GM19239 (cell line): ENCODE data around the gene COL28A1.

Source experiments
- DNase-seq: peaks from one replicate; pipeline ENCODE4 v3.0.0; 2011; ENCODE audit warnings: low spot score; ENCODE audit not compliant: insufficient read length
- FAIRE-seq: peaks from 2 replicates; lab custom pipeline; 2011; peaks lifted over from hg19 to GRCh38; lab: Jason Lieb, UNC

The COL28A1 gene

GRCh38 chr7:7535691-7536090 is at the start of gene COL28A1:
COL28A1 (minus strand) TSS chr7:7535873; CDS start chr7:7532875, 2,998 bp downstream.
- no peak for FAIRE-seq
- DNase-seq = no peak

GRCh38 chr7:7584653-7585052 is 49.0 kb upstream of the COL28A1 start:
- DNase-seq (no peak), FAIRE-seq (no peak)

DNA sequence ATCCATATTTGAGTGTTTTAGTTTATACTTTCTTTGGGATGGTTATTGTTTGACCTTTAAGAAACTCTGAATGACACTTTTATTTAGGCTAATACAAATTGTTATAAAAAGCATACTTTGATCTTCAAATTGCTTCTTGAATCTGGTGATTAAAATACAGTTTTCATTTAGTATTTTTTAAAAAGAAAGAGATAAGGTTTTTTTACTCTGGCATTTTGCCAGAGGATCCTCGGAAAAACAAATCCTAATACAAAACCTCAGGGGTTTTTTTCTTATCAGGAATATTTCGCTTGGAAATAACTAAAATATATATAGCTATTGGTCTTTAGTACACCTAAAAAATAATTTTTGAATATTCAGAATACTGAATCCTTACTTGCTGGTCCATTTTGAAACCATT is 48.1 kb upstream of the COL28A1 start:
- FAIRE-seq = no peak
- DNase-seq = no peak

GRCh38 chr7:7582596-7582995 is 46.9 kb upstream of the COL28A1 start:
- no peak for FAIRE-seq
- no peak for DNase-seq

DNA sequence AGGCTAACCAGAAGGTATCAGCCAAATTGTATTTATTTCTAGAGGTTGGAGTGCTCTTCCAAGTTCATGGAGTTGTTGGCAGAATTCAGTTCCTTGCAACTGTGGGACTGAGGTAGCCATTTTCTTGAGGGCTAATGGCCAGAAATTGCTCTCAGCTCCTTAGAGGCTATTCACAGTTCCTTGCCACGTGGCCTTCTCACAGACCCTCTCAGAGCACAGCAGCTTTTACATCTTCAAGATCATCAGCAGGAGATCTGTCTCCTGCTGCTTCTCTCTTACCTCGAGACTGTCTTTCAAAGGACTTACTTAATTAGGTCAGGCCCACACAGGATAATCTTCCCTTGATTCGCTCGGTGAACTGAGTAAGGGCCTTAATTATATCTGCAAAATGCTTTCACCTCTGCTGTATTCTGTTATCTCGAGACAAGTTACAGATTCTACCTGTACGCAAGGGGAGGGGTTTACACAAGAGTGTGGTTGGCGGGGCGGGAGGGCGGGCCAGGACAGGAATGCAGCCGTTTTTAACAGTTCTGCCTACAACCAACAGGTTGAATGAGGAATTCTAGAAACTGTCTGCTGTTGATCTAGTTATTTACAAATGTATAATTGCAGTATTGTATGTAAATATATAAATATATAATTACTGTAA is 46.0 kb upstream of the COL28A1 start:
- peak; percentile 44 for FAIRE-seq
- DNase-seq = no peak

DNA sequence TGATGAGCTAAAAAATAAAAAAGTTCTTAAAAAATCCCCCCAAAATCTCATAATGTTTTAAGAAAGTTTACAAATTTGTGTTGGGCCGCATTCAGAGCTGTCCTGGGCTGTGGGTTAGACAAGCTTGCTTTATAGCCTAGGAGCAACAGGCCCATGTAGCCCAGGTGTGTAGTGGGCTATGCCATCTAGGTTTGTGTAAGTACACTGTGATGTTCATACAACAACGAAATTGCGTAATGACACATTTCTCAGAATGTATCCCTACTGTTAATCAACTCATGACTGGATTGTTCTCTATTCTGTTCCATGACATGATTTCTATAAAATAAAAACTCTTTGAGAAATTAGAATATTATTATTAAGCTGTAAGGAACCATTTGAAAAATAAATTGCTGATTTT is 44.0 kb upstream of the COL28A1 start:
- no peak for DNase-seq
- FAIRE-seq = no peak

- no peak for DNase-seq
These were observed 42.2 kb upstream of the COL28A1 start for GRCh38 chr7:7577888-7578287.

DNA sequence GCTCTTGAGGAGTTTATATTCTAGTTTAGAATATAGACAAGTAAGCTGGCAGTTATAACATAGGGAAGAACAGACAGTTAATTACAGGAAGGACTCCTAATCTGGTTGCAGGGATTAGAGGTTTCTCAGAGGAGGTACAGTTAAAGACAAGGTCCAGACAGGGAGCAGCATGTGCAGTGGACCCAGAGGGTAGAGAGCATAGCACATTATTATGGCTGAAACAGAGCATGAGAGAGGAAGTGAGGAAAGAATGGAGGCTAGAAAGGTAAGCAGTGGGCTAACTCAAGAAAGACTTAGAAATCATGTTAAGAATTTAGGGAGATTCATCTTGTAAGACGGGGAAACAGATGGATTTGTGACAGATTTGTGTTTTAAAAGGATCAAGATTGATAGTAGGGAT is 40.7 kb upstream of the COL28A1 start:
- FAIRE-seq = no peak
- no peak for DNase-seq

More at GRCh38 chr7:7577888-7578287, 42.2 kb upstream of the COL28A1 start:
- FAIRE-seq = peak; percentile 85

- DNase-seq = no peak
These were observed 38.0 kb upstream of the COL28A1 start for GRCh38 chr7:7573701-7574100.

DNA sequence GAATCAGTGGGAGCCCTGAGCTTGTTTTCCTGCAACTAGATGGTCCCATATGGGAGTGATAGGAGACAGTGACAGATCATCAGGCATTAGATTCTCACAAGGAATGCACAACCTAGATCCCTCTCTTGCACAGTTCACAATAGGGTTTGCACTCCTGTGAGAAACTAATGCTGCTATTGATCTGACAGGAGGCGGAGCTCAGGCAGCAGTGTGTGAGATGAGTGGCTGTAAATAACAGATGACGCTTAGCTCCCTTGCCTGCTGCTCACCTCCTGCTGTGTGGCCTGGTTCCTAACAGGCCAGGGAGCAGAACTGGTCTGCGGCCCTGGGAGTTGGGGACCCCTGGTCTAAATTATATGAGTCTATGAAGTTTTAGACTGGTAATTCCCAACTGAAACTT is 34.9 kb upstream of the COL28A1 start:
- DNase-seq (no peak), FAIRE-seq (peak; percentile 67)

More at GRCh38 chr7:7573701-7574100, 38.0 kb upstream of the COL28A1 start:
- no peak for FAIRE-seq

GRCh38 chr7:7569615-7570014 is 33.9 kb upstream of the COL28A1 start:
- DNase-seq (no peak), FAIRE-seq (peak; percentile 89)

DNA sequence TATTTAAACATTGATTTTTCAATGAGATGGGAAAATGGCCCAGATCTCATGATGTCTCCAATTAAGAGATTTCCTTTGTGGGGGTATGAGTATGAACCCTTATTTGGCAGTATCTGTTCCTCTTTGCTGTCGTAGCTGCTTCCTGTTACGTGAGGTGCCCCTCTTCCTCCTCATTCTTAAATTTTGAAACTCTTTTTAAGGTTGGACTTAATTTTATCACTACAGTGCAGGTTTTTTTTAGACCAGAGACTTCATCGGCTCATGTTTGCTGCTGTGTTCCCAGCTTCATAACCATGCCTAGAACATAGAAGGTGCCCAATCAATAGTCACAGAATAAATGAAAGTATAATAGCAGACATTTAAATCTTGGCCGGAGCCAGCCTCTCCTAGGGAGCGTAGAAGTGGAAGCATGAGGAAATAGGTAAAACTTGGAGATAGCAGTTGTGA is 33.4 kb upstream of the COL28A1 start:
- peak; percentile 44 for DNase-seq
- FAIRE-seq = peak; percentile 80

- no peak for DNase-seq
- FAIRE-seq = peak; percentile 54
These were observed 32.9 kb upstream of the COL28A1 start for GRCh38 chr7:7568553-7568952.

- FAIRE-seq (peak; percentile 61), DNase-seq (no peak)
These were observed 32.3 kb upstream of the COL28A1 start for GRCh38 chr7:7567898-7568531.

DNA sequence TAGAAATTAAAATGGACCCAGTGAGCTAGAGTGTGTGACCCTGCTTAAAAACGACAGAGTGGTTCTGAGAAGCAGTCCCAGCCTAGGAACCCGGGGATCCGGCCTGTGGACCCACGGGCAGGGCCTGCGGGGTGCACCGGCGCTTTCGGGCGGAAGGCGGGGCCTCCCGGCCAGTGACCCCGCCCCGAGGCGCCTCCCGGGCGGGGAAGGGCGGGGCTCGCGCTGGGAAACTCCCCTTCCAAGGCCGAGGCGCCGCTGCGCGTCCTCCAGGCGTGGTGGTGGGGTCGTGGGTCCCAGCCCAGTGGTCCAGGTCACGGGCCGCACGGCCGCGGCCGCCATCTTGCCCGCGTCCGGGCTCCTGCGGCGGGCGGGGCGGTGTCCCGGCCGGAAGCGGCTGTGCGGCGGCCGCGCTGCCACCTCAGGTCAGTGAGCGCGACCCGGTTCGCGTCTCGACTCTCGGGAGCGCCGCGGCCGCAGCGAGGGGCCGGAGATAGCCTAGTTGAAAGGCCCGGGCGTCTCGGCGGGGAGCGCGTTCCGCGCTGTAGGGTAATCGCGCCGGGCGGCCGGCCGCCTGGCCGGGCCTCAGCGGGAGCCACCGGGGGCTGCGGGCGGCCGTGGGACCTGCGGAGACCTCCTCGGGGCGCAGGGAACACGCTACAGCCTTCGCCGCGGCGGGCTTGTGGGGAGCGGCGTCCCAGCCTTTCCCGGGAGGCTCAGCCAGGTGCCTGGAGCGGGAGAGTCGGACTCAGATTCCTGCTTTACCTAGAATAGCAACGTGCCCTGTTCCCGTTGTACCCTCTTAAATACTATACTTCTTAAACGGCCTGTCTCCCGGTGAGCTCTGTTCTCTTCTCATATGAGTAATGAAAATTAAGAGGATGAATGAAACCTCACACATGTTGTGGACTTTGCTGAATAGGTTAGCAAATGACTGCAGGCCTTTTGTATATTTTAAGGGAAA is 31.3 kb upstream of the COL28A1 start, which contains the start of gene MIOS:
TSS of gene MIOS (plus strand) at position 234 of the 961 bp plus-strand sequence. CDS start 5,592 bp downstream, outside the sequence.
- peak; percentile 75 for FAIRE-seq
- peak; percentile 74 for DNase-seq

DNA sequence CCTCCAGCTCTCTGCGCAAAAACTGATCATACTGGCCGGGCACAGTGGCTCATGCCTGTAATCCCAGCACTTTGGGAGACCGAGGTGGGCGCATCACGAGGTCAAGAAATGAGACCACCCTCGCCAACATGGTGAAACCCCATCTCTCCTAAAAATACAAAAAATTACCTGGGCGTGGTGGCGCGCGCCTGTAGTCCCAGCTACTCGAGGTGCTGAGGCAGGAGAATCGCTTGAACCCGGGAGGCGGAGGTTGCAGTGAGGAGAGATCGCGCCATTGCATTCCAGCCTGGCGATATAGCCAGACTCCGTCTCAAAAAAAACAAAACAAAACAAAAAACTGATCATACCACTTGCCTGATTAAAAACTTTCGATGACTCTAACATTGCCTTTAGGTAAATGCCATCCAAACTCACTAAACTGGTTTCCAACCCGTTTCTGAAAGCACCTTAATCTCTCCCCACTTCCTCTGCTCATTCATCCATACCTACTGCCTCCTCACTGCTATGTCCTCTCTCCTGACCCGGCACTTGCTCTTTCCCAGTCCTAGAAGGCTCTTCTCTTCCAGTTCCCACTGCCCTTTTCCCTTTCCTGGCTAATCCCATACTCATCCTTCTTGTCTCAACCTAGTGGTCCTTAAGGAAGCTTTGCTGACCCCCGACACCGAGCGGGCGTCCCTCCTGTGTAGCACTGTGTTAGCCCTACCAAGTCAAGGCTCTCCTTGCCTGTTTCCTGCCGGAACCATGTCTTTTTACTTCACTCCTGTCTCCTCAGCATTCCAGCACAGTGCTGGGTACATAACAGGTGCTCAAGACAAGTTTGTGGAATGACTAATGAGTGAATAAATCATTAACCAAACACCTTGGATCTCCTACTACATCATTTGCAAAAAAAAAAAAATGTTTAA is 30.3 kb upstream of the COL28A1 start:
- DNase-seq (no peak), FAIRE-seq (peak; percentile 42)

DNA sequence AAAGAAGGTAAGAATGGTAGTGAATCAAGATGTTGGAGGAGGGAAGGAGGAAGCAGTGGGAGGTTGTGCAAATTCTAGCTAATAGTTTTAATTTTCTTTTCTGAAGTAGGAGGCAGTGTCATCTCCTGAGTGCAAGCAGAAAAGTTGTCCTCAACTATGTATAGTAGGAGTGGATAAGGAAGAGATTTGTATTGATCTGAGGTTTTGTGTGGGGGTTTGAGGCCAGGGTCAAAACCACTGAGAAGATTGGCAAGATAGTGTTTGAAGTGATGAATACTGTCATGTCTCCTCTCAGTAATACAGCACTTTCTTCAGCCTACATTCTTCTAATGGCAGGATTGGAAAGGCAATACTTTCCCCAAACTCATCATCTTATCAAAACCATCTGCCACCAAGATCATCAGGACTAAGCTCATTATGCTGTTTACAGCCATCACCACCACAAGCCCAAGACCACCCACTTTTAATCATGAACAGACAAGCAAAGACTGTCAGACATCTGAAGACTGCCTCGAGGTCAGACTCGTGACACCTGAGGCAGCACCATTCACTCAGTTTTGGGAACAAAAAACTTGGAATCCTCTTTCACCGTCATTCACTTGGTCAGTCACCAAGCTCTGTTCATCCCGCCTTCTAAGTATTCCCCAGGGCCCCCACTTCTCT is 29.5 kb upstream of the COL28A1 start:
- FAIRE-seq (no peak), DNase-seq (no peak)

DNA sequence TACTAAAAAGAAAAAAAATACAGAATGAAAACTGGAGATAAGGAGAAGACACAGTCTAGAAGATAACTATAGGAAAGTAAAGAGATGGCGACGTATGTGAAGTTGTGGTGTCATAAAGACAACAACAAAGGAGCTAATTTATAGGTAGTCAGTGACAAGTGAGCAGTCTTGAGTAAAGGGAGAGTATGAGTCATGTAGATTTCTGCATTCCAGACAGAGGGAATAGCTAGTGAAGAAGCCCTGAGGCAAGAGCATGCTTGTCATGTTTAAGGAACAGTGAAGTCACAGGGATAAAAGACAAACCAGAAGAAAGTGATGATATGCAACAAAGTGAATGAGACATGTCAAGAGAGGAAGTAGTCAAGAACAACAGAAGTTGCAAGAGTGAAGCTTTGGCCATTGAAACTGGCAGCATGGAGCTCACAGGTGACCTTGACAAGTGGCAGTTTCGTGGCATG is 28.7 kb upstream of the COL28A1 start:
- FAIRE-seq (no peak), DNase-seq (no peak)

GRCh38 chr7:7563813-7564212 is 28.1 kb upstream of the COL28A1 start:
- FAIRE-seq = no peak
- DNase-seq = no peak
